Activated naive CD4-positive, alpha-beta T cell treated with anti-CD3 and anti-CD28 coated beads, Interleukin-2, amount 50 U/mL, for 16 hours (primary cell): ENCODE measurements around the gene GPR142.
A peak's percentile ranks its signal among the peaks of the same experiment; 100 is the strongest.

Experiments used
- DNase-seq: peaks from one replicate; pipeline ENCODE4 v3.0.0-alpha.2; 2020

GPR142 gene, protein sequence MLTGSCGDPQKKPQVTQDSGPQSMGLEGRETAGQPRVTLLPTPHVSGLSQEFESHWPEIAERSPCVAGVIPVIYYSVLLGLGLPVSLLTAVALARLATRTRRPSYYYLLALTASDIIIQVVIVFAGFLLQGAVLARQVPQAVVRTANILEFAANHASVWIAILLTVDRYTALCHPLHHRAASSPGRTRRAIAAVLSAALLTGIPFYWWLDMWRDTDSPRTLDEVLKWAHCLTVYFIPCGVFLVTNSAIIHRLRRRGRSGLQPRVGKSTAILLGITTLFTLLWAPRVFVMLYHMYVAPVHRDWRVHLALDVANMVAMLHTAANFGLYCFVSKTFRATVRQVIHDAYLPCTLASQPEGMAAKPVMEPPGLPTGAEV

GRCh38 chr17:74367206-74367605 is at the start of gene GPR142:
TSS of gene GPR142 (plus strand) at chr17:74367506. CDS start at chr17:74369541, 2,035 bp downstream.
- no peak for DNase-seq

DNA sequence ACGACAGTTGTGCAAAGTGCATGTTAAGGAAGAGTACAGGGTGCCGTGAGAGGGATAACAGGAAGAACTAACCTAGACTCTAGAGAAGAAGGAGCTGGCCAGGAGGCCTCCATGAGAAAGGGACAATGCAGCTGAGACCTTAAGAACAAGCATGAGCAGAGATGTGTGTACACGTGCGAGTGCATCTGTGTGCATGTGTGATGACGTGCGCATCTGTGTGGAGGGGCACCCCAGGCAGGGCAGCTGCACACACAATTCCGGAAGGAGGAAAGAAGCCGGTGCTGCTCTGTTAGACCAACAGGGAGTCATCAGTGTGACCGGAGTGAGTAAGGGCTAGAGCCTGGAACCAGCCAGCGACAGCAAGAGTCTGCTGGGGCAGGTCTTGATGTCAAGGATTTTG is 48.9 kb upstream of the GPR142 start:
- no peak for DNase-seq

GRCh38 chr17:74324521-74324920 is 42.8 kb upstream of the GPR142 start:
- DNase-seq, result no peak

DNA sequence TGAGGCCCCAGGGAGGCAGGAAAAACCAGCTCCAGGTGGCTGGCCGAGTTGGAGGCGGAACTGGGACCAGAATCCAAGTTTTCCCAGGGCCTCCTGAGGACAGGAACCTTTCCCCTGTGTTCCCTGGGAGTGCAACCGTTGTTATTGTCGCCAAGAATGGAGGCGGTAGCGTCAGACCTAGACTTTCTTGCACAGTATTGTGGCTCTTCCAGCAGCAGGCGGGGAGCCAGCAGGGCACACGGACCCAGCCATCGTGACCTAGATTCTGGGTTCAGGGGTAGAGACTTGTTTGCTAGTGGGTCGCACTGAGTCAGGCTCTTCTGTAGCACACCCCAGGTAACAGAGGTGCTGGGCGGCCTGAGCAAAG is 41.9 kb upstream of the GPR142 start:
- DNase-seq, result no peak

DNA sequence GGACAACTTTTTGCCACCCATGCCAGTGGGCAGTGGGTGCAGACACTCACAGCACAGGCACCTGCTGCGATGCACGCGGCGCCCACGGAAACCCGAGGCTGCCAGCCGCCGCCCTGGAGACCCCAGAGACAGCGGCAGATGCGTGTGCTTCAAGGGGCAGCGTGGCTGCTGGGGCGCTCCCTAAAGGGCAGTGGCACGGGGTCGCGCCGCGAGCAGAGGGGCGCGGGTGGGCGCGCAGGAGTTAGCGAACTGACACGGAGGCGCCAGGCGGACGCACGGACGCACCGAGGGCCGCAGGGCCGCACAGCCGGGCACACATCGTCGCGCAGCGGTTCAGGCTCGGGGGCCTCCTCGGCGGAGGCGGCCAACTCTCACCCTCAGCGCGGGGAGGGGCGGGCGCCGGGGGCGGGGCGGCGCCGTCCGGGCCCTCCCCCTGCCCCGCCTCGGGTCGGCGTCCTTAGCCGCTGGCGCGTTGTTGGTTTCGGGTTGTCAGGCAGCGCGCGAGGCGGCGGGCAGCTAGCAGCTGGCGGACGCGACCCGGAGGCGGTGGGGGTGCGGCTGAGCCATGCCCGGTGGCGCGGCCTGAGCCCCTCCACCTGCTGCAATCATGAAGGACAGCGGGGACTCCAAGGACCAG is 41.4 kb upstream of the GPR142 start, which contains the start of gene KIF19:
Gene KIF19 (plus strand): TSS at position 484 of the 637 bp plus-strand sequence. CDS start 124 bp downstream, at position 608.
- peak; percentile 44 for DNase-seq

GRCh38 chr17:74326506-74326905 is 40.8 kb upstream of the GPR142 start:
- DNase-seq, result no peak

- DNase-seq, result no peak
These were observed 38.8 kb upstream of the GPR142 start for GRCh38 chr17:74328487-74328886.

DNA sequence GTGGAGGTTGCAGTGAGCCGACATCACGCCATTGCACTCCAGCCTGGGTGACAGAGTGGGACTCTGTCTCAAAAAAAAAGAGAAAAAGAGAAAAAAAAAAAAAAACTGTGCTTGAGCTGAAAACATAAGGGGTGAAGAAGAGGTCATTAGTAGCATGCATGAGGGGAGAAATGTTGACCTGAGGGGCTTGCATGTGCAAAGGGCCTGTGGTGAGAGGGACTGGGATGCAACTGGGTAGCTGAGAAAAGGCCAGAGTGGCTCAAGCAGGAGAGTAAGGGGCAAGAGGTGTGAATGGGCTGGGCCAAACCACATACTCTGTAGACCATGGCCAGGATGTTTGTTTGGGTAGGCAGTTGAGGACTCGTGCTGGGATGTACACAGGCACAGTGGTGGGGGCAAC is 37.9 kb upstream of the GPR142 start:
- no peak for DNase-seq

DNA sequence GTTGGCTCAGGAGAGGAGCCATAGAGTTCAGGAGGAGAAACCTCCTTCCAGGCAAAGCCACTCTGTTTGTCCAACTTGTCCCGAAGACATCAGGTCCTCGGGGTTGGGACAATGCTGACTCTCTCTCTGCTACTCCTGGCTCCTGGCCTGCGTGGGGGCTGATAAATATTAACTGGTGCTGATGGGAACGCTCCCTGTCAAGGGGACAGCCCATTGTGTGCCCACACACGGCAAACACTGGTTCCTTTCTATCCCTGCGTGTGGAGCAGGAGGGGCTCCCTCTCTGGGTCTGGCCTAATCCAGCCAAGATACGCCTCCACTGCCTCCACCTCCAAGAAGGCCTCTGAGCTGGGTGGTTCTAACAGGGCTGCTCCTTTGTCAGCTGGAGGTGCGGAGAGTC is 36.9 kb upstream of the GPR142 start:
- no peak for DNase-seq

DNA sequence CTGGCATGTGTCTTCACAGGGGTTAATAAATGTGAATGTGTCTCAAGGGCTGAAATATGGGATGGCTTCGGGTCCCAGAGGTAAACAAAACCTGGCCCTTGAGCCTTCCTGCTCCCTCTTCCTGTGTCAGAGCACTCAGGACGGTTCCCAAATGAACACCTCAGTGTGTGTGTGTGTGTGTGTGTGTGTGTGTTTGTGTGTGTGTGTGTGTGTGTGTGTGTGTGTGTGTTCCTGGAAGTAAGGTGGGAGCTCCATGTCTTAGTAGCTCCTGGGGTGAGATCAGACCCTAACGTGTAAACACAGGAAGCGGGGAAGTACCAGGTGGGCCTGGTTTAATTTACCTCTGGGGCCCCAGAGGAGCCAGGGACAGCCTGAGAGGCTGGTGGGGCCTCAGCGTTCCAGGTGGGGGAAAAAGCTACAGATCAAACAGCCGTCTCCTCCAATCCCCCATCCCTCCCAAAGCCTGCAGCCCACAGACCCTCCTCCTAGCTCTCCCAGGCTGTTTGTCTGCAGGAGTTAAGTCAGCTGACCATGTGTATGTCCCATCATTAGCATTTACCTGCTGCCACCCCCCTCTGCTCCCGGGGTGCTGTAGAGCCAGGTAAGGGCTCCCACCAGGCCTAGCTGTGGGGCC is 35.2 kb upstream of the GPR142 start:
- no peak for DNase-seq

DNA sequence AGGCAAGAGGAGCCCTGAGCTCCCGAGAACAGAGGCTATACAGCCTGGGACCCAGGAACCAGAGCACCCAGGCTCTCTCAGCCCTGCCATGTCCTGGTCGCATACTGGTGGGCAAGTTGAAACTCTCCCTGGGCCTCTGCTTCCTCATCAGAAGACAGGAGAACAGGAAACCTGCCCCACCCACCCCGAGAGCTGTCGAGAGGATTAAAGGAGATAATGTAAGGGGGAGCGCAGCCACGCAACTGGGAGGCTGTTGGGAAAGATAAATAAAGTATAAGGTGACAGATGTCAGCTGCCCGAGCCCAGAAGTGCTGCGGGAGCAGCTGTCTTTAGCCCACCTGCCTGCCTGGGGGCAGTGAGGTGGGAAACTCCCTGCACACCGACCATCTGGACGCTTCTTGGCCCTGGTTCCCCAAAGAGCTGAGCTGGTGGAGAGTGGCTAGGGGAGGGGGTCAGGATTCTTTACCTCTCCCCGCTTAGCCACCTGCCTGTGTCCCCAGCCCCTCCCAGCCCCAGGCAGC is 34.5 kb upstream of the GPR142 start:
- no peak for DNase-seq

- DNase-seq, result no peak
These were observed 32.8 kb upstream of the GPR142 start for GRCh38 chr17:74334393-74335039.

DNA sequence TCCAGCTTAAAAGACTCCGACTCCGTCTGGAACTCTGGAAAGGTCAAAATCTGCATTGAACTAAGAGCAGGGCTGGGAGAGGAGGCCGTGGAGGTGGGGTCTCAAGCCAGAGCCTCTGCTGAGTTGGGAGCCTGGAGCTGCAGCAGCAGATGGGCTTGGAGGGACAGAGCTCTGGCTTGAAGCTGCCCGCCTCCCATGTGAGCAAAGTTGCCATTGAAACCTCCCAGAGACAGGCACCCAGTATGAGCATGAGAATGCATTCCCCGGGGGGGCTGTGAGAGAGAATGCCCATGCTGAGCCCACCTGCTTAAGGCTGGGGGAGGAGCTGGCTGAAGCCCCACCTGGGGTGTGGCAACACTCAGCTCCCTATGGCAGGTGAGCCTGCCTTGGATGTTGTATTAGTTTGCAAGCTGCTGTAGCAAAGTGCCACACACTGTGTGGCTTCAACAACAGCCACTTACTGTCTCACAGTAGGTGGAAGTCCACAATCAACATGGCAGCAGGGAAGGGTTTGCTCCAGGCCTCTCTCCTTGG is 31.7 kb upstream of the GPR142 start:
- no peak for DNase-seq

DNA sequence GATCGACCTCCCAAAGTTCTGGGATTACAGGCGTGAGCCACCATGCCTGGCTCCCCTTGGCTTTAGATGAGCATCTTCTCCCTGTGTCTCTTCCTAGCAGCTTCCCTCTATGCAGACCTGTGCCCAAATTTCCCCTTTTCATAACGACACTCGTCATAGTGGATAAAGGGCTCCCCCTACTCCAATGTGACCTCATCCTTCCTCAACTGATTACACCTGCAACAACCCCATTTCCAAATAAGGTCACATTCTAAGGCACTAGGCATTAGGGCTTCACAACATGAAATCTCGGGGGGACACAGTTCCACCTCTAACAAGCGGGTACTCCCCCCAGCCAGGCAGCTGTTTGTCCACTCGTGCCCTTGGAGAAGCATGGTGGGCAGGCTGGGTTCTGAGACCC is 31.0 kb upstream of the GPR142 start:
- DNase-seq, result no peak

- DNase-seq, result no peak
These were observed 29.3 kb upstream of the GPR142 start for GRCh38 chr17:74337834-74338500.

DNA sequence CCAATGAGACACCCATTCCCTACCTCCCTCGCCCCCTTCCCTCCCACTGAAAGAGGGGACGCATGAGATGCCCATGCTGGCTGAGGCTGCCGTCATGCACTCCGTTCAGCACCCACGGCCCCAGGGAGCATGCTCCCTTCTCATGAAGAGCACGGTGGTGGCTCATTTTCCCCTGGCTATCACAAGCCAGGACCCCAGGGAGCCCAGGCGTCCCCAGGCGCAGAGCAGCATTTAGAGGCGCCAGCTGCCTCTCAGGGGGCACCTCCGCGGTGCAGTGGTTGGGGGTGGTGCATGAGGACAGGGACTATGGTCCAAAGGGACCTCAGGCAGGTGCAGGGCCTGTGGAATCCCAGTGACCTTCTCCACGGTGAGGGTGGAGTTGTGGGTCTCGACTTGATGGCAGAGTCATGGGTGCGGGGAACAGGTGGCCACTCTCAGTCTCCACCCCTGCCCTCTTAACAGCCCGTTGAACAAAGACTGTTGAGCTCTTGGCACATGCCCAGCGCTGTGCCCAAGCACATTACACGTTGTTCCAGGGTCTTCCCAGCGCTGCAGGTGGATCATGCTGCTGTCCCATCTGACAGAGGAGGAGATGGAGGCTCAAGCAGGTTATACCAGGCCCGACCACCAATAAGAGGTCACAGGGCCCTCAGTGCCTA is 27.6 kb upstream of the GPR142 start:
- DNase-seq, result no peak

GRCh38 chr17:74340470-74341023 is 26.8 kb upstream of the GPR142 start:
- no peak for DNase-seq

GRCh38 chr17:74342224-74342623 is 25.1 kb upstream of the GPR142 start:
- no peak for DNase-seq

DNA sequence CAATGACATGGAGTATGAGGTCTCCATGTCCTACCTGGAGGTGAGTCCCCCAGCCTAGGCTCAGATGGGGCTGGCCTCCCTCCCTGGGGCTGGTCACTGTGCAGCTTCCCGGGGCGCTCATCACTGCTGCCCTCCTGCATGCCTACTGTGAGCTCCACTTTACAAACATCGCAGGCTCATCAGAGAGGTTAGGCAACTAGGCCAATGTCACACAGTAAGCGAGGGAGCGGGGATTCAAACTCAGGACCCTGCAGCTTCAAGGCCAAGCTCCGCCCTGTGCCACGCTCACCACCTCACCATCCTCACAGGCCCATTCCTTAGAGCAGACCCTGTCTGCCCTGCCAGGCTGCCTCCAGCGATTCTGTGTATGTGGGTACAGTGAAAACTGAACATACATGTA is 24.2 kb upstream of the GPR142 start:
- DNase-seq, result no peak

DNA sequence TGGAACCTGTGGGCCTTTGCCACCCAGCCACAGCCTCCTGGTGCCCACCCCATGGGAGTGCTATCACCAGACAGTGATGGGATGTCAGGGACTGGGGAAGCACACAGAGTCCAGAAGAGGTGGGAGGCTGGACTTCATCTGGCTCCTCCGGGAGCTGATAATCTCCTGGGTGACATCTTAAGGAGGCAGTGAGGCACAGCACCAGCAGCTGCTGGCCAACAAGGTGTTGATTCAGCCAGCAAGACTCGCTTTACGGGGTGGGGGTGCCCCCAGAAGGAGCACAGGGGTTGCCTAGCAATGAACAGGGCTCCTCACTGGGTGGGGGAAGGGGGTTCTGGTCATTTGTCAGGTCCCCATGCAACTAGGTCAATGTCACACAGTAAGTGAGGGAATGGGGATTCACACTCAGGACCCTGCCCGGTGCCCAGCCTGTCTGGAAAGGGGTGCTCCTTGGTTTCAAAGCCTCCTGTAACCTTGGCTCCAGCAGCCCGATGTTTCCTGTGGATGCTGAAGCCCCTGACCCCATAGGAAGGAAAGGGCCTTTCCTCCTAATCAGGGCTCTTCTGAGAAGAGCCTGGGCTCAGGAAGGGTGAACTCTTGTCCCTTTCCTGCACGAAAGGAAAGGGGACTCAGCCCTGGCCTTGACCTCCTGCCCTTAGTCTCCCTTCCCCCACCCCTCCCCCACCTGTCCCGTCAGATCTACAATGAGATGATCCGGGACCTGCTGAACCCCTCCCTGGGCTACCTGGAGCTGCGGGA is 23.6 kb upstream of the GPR142 start:
- DNase-seq, result no peak

DNA sequence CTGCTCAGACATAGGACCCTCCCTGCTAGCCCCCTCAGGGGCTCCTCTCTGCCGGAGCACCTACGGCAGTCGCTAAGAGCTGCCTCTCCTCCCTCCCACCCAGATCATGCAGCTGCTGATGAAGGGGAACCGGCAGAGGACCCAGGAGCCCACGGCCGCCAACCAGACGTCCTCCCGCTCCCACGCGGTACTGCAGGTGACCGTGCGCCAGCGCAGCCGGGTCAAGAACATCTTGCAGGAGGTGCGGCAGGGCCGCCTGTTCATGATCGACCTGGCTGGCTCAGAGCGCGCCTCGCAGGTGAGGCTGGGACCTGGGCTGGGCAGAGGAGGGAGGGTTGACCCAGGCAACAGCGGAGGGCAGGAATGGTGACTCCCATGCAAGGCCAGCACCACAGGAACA is 22.6 kb upstream of the GPR142 start:
- DNase-seq, result no peak
